OCI-M1 (cell line): ENCODE measurements around the gene RIT1.

Experiments used
- DNase-seq: peaks from one replicate; lab custom pipeline; 2025; lab: John Stamatoyannopoulos, UW

Gene RIT1

GRCh38 chr1:155856975-155857930, 53.9 kb downstream of the RIT1 start, which contains the start of gene GON4L:
TSS of gene GON4L (minus strand) at chr1:155857214. CDS start at chr1:155853780, 3,434 bp downstream.
- peak; percentile 97 for DNase-seq

- no peak for DNase-seq
Observed at GRCh38 chr1:155856257-155856974, 54.7 kb downstream of the RIT1 start.

- no peak for DNase-seq
Observed at GRCh38 chr1:155850345-155850744, 60.8 kb downstream of the RIT1 start.

GRCh38 chr1:155847823-155848529, 63.2 kb downstream of the RIT1 start:
- DNase-seq = peak; percentile 83
